Cardiac atrium fibroblast (primary cell): ENCODE data around the gene SMIM7. TPM values are rescaled to one million over a fixed set of nuclear protein-coding genes. Genes with fewer than 3 reads are reported as not detected.

Experiments
- total RNA-seq: library from RNA; depleted of rRNA; stranded (reverse); fragments of >200 nt; gene quantifications from 2 replicates; pipeline ENCODE4 v1.2.3, GENCODE V29; 2015

Gene SMIM7
- total RNA-seq = 116 and 140 TPM in 2 replicates

GRCh38 chr19:16659832-16660708, at the start of gene SMIM7:
TSS of gene SMIM7 (minus strand) at chr19:16660144. CDS start at chr19:16660110, 34 bp downstream.

DNA sequence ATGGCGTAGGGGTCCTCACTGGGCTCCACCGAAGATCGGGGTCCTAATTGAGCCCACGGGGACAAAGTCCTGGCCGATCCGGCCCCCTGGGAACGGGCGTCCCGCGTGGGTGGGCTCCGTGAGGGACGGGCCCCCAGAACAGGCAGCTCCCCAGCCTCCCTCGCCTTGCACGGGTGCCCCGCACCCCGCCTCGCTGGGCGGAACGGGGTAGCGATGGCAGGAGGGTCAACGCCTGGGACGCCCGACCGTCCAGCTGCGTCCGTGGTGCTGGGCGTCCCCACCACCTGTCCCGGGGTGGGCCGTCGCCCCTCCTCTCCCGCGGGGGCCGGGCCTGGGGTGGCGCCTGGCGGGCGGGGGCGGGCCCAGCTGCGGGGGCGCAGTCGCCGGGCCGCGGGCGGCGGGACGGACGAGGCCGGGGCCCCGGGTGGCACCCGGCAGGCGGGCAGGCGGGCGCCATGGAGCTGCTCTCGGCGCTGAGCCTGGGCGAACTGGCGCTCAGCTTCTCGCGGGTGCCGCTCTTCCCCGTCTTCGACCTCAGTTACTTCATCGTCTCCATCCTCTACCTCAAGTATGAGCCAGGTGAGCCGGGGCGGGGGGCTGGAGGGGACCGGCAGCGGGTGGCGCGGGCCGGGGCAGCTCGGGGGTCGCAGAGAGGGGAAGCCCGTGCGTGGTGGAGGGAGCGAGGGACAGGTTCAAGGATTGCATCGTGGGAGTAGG, 977 bp upstream of the SMIM7 start, which contains the start of gene TMEM38A:
Gene TMEM38A (plus strand): TSS at position 377 of the 717 bp plus-strand sequence. CDS start 79 bp downstream, at position 456.

DNA sequence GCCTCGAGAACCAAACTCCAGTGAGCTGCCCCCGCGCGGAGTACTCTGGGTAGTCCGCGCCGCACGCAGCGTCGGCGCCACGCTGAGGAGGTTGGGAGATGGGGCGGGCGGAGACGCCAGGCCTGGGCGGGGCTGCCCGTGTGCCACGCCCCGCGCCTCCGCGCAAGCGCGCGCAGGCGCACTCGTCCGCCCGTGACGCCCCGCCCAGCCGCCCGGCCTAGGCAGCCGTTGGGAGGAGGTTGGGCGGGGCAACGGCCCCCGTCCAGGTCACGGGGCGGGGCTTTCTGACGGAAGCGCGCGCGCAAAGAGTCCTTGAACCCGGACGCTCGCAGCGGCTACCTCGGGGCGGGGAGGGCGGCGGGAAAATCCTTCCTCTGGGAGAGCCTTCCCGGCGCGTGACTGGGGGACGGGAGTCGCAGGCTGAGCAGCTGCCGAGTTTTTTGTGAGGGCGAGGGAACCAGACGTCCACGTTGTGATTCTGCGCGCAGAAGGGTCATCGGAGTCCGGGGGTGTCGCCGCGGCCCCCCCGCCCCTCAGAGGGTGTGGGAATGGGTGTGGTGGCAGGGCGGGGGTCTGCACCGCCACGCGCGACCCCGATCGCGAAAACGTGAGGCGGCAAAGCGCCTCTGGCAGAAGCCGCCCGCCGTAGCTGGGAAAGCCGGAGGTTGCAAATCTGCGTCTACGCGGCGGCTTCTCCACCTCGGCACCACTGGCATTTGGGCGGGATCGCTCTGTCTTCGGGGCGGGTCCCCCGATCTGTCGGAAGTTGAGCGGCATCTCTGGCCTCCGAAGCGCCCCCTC, 31.6 kb downstream of the SMIM7 start, which contains the start of gene MED26:
Gene MED26 (minus strand): TSS at position 22 of the 801 bp plus-strand sequence. CDS start 261 bp downstream, outside the sequence.

Other genes with a start within 250 kb of the SMIM7 start
- 6.1 and 10.7 TPM in 2 replicates for gene EPS15L1, start 188.2 kb downstream of the SMIM7 start, total RNA-seq
- gene CALR3, start 164.0 kb downstream of the SMIM7 start, total RNA-seq = not detected in 2 replicates
- 0.54 and 3.1 TPM in 2 replicates for gene C19orf44, start 163.8 kb downstream of the SMIM7 start, total RNA-seq
- gene CHERP, start 117.7 kb downstream of the SMIM7 start, total RNA-seq = 3.4 and 4.5 TPM in 2 replicates
- gene SLC35E1, start 87.7 kb downstream of the SMIM7 start, total RNA-seq = 44.4 and 48.8 TPM in 2 replicates
- 6.5 and 11.4 TPM in 2 replicates for gene MED26, start 31.9 kb downstream of the SMIM7 start, total RNA-seq
- 0.97 and 5.1 TPM in 2 replicates for gene TMEM38A, start 995 bp upstream of the SMIM7 start, total RNA-seq
- not detected in 2 replicates for gene NWD1, start 59.7 kb upstream of the SMIM7 start, total RNA-seq
- 16.5 and 17.9 TPM in 2 replicates for gene SIN3B, start 169.3 kb upstream of the SMIM7 start, total RNA-seq
- 1.3 TPM in 1 of 2 replicates, not detected in the other for gene F2RL3, start 228.9 kb upstream of the SMIM7 start, total RNA-seq